Epithelial cell of proximal tubule (primary cell): ENCODE results near the gene ZP4. TPM values are rescaled to one million over a fixed set of nuclear protein-coding genes. Genes with fewer than 3 reads are reported as not detected.
A peak's percentile ranks its signal among the peaks of the same experiment; 100 is the strongest.

Source experiments
- DNase-seq: peaks from one replicate; pipeline ENCODE4 v3.0.0-alpha.2; 2011; ENCODE audit warnings: low read depth
- H3K4me3 ChIP-seq: 2 replicates; pipeline ENCODE4 v1.5.1; 2011; ENCODE audit warnings: low read depth, mild to moderate bottlenecking, low read length
- CTCF ChIP-seq: conservative IDR thresholded peaks from 2 replicates; pipeline ENCODE4 v1.5.1; 2012; ENCODE audit warnings: low read depth, mild to moderate bottlenecking, low read length
- total RNA-seq: library from RNA; depleted of rRNA; stranded (reverse); fragments of >200 nt; gene quantifications from 2 replicates; pipeline ENCODE4 v1.2.3, GENCODE V29; 2015

The ZP4 gene
- total RNA-seq, 1 donor from 2014 or later, result not detected

DNA sequence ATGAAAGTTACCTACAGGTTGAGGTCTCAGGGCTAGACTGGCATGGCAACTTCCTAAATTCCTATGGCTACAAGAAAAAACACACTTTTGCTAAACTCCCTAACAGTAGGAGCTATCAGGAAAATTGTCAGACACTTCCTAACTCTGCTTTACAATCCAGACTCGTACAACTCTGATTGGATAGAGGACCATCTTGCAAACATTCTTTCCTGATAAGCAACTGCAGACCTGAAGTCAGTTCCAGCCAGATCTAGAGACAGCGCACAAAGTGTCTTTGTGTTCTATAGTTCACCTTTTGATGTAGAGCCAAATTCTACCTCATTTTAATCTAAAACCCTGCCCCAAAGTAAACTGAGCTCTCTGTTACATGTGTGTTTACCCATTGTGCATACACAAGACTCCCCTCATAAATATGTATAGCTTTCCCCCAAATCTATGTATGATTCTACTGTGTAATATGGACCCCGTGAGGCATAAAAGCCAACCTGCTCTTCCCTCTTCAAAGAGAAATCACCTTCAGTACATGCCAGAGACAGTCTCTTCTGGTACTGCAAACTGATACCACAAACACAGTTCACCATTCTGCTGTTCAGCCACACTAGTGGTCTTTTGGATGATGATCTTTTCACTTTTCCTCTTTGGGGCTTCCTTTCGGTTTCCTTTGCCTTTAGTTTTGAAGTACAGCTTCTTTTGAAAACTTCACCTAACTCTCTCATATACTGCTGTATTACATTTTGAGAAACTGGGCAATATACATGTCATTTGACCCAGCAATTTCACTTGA is 21.7 kb downstream of the ZP4 start:
- DNase-seq, result no peak
- no peak for TF ChIP-seq CTCF
- H3K4me3 ChIP-seq, result no peak overlapping the region

DNA sequence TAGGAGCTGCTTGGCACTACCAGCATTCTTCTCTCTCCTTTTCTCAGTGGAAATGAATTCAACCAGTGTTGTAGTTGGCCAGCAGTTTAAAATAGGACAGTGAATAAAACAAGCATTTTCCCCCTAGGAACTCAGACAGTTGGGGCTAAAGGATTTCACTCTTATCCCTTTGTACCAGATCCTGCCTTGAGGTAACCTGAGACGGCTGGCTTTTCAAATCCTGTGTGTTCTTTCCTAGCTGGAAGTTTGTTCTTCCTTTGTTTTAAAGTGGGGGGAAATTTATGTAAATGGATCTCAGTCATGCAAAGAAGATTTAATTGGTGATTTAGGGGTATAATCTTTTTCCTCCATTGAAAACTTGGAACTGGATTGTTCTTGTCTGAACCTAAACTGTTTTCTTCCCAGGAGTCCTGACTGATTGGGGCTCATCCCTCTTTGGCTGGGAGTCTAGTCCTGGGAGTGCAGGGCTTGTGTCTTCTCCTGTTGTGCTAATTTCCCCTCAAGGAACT is 23.3 kb downstream of the ZP4 start:
- DNase-seq, result no peak
- TF ChIP-seq CTCF, result no peak
- no peak overlapping the region for H3K4me3 ChIP-seq

DNA sequence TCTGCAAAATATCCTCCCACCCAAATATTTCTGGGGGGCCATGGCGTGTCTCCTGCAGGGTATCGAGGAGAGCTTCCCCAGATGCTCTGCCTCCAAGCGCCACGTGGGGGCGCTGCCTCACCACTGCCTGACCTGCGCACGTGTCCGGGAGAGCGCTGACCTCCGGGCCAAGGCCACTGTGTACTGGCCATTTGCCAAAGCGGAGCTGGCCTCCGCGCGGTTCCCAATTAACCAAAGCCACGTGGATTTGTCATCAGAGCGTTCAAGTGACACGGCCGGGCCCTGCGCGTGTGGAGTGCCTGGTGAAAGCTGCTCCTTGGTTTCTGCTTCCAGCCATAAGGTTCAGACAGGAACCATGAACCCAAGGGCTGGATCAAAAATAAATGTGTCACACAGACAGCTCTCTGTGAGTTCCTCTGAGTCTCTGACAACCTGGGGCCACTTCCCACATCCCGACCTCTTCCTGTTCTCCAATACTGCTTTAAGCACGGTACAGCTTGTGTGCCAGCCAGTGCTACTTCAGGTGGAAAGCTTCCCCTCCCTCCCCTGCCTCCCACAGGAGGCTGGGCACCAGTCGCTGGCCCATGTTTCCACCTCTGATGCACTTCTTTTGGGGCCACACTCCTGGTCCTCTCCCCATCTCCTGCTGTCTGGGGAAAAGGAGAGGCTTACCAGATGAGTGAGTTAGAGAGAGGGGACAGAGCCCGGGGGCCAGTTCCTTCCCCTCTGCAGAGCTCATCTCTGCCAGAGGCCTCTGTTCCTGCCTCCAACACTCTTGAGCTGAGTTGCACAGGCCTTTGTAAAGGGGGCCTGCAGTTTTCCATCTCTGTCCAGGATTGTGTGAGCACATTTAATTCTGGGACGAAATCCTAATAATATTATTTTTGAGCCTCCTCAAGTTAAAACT is 26.1 kb downstream of the ZP4 start:
- peak; percentile 100 for TF ChIP-seq CTCF
- peak; percentile 39 for DNase-seq
- peak overlapping the region; percentile 12 for H3K4me3 ChIP-seq

DNA sequence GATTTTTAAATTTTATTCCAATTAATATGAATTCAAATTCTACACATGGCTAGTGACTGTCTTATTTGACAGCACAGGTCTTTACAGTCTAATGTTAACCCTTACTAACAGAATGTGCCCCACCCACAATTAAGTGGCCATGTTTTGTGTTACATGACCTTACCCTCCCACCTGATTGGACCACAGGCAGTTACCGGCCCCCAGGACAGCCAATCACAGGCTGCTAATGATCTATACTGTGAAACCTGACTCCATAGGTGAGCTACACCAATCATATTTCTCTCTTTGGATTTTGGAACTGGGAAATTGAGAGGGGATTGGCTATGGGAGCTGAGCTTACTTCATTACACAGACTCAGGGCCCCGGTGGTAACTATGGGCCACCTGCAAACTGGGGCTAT is 27.5 kb downstream of the ZP4 start:
- TF ChIP-seq CTCF, result no peak
- no peak overlapping the region for H3K4me3 ChIP-seq
- no peak for DNase-seq

- DNase-seq, result no peak
- no peak for TF ChIP-seq CTCF
- no peak overlapping the region for H3K4me3 ChIP-seq
Observed at GRCh38 chr1:237861944-237862343, 28.8 kb downstream of the ZP4 start.

- no peak for TF ChIP-seq CTCF
- H3K4me3 ChIP-seq, result no peak overlapping the region
- DNase-seq, result no peak
Observed at GRCh38 chr1:237858992-237859391, 31.7 kb downstream of the ZP4 start.
